Stimulated activated CD8-positive, alpha-beta memory T cell treated with anti-CD3 and anti-CD28 coated beads, Interleukin-7, amount 100 ng/mL, for 1 hour (primary cell): ENCODE results near the gene TTC29.
"Not testable (repeated sequence)": the region's sequence is repeated elsewhere in the genome, so short reads cannot be mapped to it uniquely, and the experiment has no call there.

Source experiments
- DNase-seq, 2 donors: peaks; one replicate each; pipeline ENCODE4 v3.0.0-alpha.2; 2020; ENCODE audit warnings: low read depth in 2 of 2

The TTC29 gene

DNA sequence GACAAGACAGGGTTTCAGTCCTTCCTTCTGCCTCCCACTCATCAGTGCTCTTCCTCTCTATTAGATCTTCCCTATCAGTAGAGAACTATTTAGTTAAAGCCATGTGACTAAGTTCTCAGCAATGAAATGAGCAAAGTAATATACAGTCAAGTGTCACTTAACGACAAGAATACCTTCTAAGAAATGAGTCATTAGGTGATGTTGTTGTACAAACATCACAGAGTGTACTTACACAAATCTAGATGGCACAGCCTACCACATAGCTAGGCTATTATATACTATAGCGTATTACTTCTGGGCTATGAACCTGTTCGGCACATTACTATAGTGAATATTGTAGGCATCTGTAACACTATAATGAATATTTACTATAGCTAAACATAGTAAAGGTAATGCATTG is 235.7 kb downstream of the TTC29 start:
- no peak for DNase-seq

GRCh38 chr4:146699910-146700309 is 245.8 kb downstream of the TTC29 start:
- DNase-seq, result no peak

GRCh38 chr4:146674829-146675570 is 270.7 kb downstream of the TTC29 start:
- DNase-seq, result no peak

GRCh38 chr4:146663968-146664311 is 281.7 kb downstream of the TTC29 start:
- not testable (repeated sequence) for DNase-seq

DNA sequence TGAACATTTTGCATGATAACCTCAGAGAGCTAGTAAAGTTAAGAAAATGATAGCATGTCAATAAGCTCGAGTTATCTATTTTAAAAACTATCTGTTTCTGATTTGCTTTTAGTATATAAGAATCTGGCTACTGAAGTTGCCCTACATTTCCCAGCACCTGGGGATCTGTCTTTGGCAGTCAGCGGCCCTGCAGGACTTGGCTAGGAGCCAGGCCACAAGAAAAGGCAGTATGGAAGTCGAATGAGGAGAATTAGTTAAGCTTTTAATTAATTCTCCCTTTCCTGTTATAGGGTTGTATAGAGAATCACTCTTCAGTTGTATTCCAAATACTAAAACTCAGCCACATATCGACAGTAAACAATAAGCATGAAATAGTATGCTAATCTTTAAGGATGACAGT is 284.3 kb downstream of the TTC29 start:
- no peak for DNase-seq
